HG03108 (cell line): Measurements from ENCODE around the gene ATP1A2.
"Not testable (repeated sequence)": the region's sequence is repeated elsewhere in the genome, so short reads cannot be mapped to it uniquely, and the experiment has no call there.

ENCODE experiments used
- ATAC-seq: cut with Tn5 transposase; IDR thresholded peaks from one replicate; pipeline ENCODE4 v1.9.1; 2021; ENCODE audit warnings: moderate library complexity; ENCODE audit not compliant: unreplicated experiment

Gene ATP1A2

GRCh38 chr1:160122978-160123495, 7.5 kb downstream of the ATP1A2 start:
- ATAC-seq = no peak

GRCh38 chr1:160123726-160124125, 8.2 kb downstream of the ATP1A2 start:
- no peak for ATAC-seq

- ATAC-seq = no peak
Measured at GRCh38 chr1:160124705-160125478, 9.3 kb downstream of the ATP1A2 start.

GRCh38 chr1:160125746-160126145, 10.2 kb downstream of the ATP1A2 start:
- no peak for ATAC-seq

GRCh38 chr1:160126342-160126741, 10.8 kb downstream of the ATP1A2 start:
- ATAC-seq = not testable (repeated sequence)

- no peak for ATAC-seq
Measured at GRCh38 chr1:160127381-160127780, 11.8 kb downstream of the ATP1A2 start.

GRCh38 chr1:160127865-160128523, 12.4 kb downstream of the ATP1A2 start:
- ATAC-seq = no peak

- ATAC-seq = no peak
Measured at GRCh38 chr1:160128636-160129035, 13.1 kb downstream of the ATP1A2 start.

- no peak for ATAC-seq
Measured at GRCh38 chr1:160129046-160129445, 13.5 kb downstream of the ATP1A2 start.

GRCh38 chr1:160129558-160129957, 14.0 kb downstream of the ATP1A2 start:
- ATAC-seq = no peak

GRCh38 chr1:160129966-160130365, 14.4 kb downstream of the ATP1A2 start:
- ATAC-seq = no peak

- no peak for ATAC-seq
Measured at GRCh38 chr1:160130486-160130885, 14.9 kb downstream of the ATP1A2 start.

- ATAC-seq = no peak
Measured at GRCh38 chr1:160130939-160131338, 15.4 kb downstream of the ATP1A2 start.

GRCh38 chr1:160131803-160132565, 16.4 kb downstream of the ATP1A2 start:
- no peak for ATAC-seq

GRCh38 chr1:160133990-160134770, 18.6 kb downstream of the ATP1A2 start:
- no peak for ATAC-seq

GRCh38 chr1:160134791-160135572, 19.4 kb downstream of the ATP1A2 start:
- ATAC-seq = no peak

- ATAC-seq = no peak
Measured at GRCh38 chr1:160136121-160136925, 20.8 kb downstream of the ATP1A2 start.

- ATAC-seq = no peak
Measured at GRCh38 chr1:160136926-160137200, 21.3 kb downstream of the ATP1A2 start.

- no peak for ATAC-seq
Measured at GRCh38 chr1:160137216-160137862, 21.8 kb downstream of the ATP1A2 start.
